Measurements from ENCODE around the gene EMC6. TPM values are rescaled to one million over a fixed set of nuclear protein-coding genes. Genes with fewer than 3 reads are reported as not detected.
A peak's percentile ranks its signal among the peaks of the same experiment; 100 is the strongest.

The EMC6 gene
- total RNA-seq, 4 donors from 2014 or later, result 3.0 to 24.4 (median 13.2) TPM

GRCh38 chr17:3708366-3708765 lies 39.8 kb downstream of the EMC6 start:
- intact Hi-C loops (cut with DNase I; ENCODE audit: low total_unique reads) (no loop called here), in situ Hi-C loops (cut with MboI; ENCODE audit: low pct_ligation_motif_present in 1 of 4, low pct_unique_long_range_greater_than_20kb in 1 of 4, low sequenced_read_pairs in 3 of 4) (no loop called here)
- Histone ChIP-seq H3K27ac (no peak overlapping the region), H3K4me1 (peaks cover 0 to 3% (median 0%) of the 10 kb centered on the region in 4 donors), H3K4me3 (no peak overlapping the region), H3K36me3 (peaks cover 0 to 3% (median 0%) of the 10 kb centered on the region in 4 donors), H3K9me3 (no peaks in the 10 kb centered on the region), H3K27me3 (no peaks in the 10 kb centered on the region)
- WGBS, 2 donors (ENCODE audit: low coverage in 1 of 2), result 30 to 58% methylated on average over 2 to 3 of the region's 3 CpGs
- no peak for DNase-seq
- TF ChIP-seq POLR2A (IDR thresholded peaks at IDR 0.05) (no peak), POLR2AphosphoS5 (IDR thresholded peaks at IDR 0.05) (no peak), CTCF (IDR thresholded peaks at IDR 0.05) (no peak), EP300 (IDR thresholded peaks at IDR 0.05; ENCODE audit: low read depth) (no peak)

- Histone ChIP-seq H3K4me3 (no peak overlapping the region), H3K9me3 (no peaks in the 10 kb centered on the region), H3K36me3 (peaks cover 0 to 27% (median 7%) of the 10 kb centered on the region in 4 donors), H3K27me3 (no peaks in the 10 kb centered on the region), H3K27ac (peak overlapping the region; percentile 40 to 71 (median 43)), H3K4me1 (peaks cover 0 to 3% (median 0%) of the 10 kb centered on the region in 4 donors)
- intact Hi-C loops (cut with DNase I; ENCODE audit: low total_unique reads) (no loop called here), in situ Hi-C loops (cut with MboI; ENCODE audit: low pct_ligation_motif_present in 1 of 4, low pct_unique_long_range_greater_than_20kb in 1 of 4, low sequenced_read_pairs in 3 of 4) (no loop called here)
- TF ChIP-seq POLR2A (IDR thresholded peaks at IDR 0.05), result no peak
- peak in 1 of 3 donors; percentile 41 for TF ChIP-seq POLR2AphosphoS5 (IDR thresholded peaks at IDR 0.05)
- 53 to 64% methylated on average over 3 to 5 of the region's 5 CpGs for whole genome bisulfite sequencing, 2 donors (ENCODE audit: low coverage in 1 of 2)
- DNase-seq, result peak; percentile 53
Observed at GRCh38 chr17:3710951-3711383, 42.4 kb downstream of the EMC6 start.

GRCh38 chr17:3712811-3713463 lies 44.3 kb downstream of the EMC6 start:
- 59 to 66% methylated on average over 6 to 13 of the region's 13 CpGs for WGBS, 2 donors (ENCODE audit: low coverage in 1 of 2)
- Histone ChIP-seq H3K9me3 (no peaks in the 10 kb centered on the region), H3K4me3 (no peak overlapping the region), H3K36me3 (peaks cover 0 to 47% (median 13%) of the 10 kb centered on the region in 4 donors), H3K27ac (peak overlapping the region in 1 of 4 donors; percentile 34), H3K27me3 (no peaks in the 10 kb centered on the region), H3K4me1 (peaks cover 0 to 3% (median 0%) of the 10 kb centered on the region in 4 donors)
- TF ChIP-seq POLR2AphosphoS5 (IDR thresholded peaks at IDR 0.05) (no peak), POLR2A (IDR thresholded peaks at IDR 0.05) (no peak)
- in situ Hi-C loops (cut with MboI; ENCODE audit: low pct_ligation_motif_present in 1 of 4, low pct_unique_long_range_greater_than_20kb in 1 of 4, low sequenced_read_pairs in 3 of 4), result no loop called here
- intact Hi-C loops (cut with DNase I; ENCODE audit: low total_unique reads), result no loop called here
- no peak for DNase-seq

- intact Hi-C loops (cut with DNase I; ENCODE audit: low total_unique reads), result no loop called here
- Histone ChIP-seq H3K4me3 (no peak overlapping the region), H3K27me3 (no peaks in the 10 kb centered on the region), H3K27ac (no peak overlapping the region), H3K4me1 (peaks cover 0 to 15% (median 6%) of the 10 kb centered on the region in 4 donors), H3K36me3 (peaks cover 0 to 50% (median 15%) of the 10 kb centered on the region in 4 donors), H3K9me3 (no peaks in the 10 kb centered on the region)
- TF ChIP-seq POLR2A (IDR thresholded peaks at IDR 0.05), result no peak
- TF ChIP-seq CTCF (IDR thresholded peaks at IDR 0.05), result no peak
- no peak for TF ChIP-seq EP300 (IDR thresholded peaks at IDR 0.05; ENCODE audit: low read depth)
- no peak for TF ChIP-seq POLR2AphosphoS5 (IDR thresholded peaks at IDR 0.05)
- 82% methylated on average over 8 of the region's 8 CpGs; no CpG with 5 or more reads in 1 of the 2 donors for WGBS, 2 donors (ENCODE audit: low coverage in 1 of 2)
- in situ Hi-C loops (cut with MboI; ENCODE audit: low pct_ligation_motif_present in 1 of 4, low pct_unique_long_range_greater_than_20kb in 1 of 4, low sequenced_read_pairs in 3 of 4), result no loop called here
- no peak for DNase-seq
Observed at GRCh38 chr17:3715296-3715695, 46.7 kb downstream of the EMC6 start.

GRCh38 chr17:3718201-3718600 lies 49.6 kb downstream of the EMC6 start:
- in situ Hi-C loops (cut with MboI; ENCODE audit: low pct_ligation_motif_present in 1 of 4, low pct_unique_long_range_greater_than_20kb in 1 of 4, low sequenced_read_pairs in 3 of 4) (no loop called here), intact Hi-C loops (cut with DNase I; ENCODE audit: low total_unique reads) (no loop called here)
- H3K4me3 ChIP-seq, result no peak overlapping the region
- WGBS, 2 donors (ENCODE audit: low coverage in 1 of 2), result 79% methylated on average over 4 of the region's 4 CpGs; no CpG with 5 or more reads in 1 of the 2 donors
- no peak overlapping the region for H3K27ac ChIP-seq
- TF ChIP-seq POLR2A (IDR thresholded peaks at IDR 0.05), result no peak
- TF ChIP-seq POLR2AphosphoS5 (IDR thresholded peaks at IDR 0.05), result no peak
- no peak for TF ChIP-seq EP300 (IDR thresholded peaks at IDR 0.05; ENCODE audit: low read depth)
- TF ChIP-seq CTCF (IDR thresholded peaks at IDR 0.05), result no peak
- peaks cover 6 to 38% (median 20%) of the 10 kb centered on the region in 4 donors for H3K4me1 ChIP-seq
- DNase-seq, result no peak
- H3K27me3 ChIP-seq, result no peaks in the 10 kb centered on the region
- peaks cover 0 to 49% (median 15%) of the 10 kb centered on the region in 4 donors for H3K36me3 ChIP-seq
- no peaks in the 10 kb centered on the region for H3K9me3 ChIP-seq
